Mesothelial cell of epicardium (in vitro differentiated cells): ENCODE results near the gene ZRANB1. TPM values are rescaled to one million over a fixed set of nuclear protein-coding genes. Genes with fewer than 3 reads are reported as not detected.

Source experiments
- DNase-seq, 2 experiments: peaks; one replicate each; pipeline ENCODE4 v3.0.0; 2021; ENCODE audit warnings: low spot score in 2 of 2; ENCODE audit not compliant: unreplicated experiment in 2 of 2
- H3K27ac Mint-ChIP-seq: 2 replicates; pipeline ENCODE4 v1.8.0; 2021; ENCODE audit warnings: mixed read lengths
- H3K27me3 Mint-ChIP-seq: 2 replicates; pipeline ENCODE4 v1.8.0; 2021; ENCODE audit warnings: low read depth, mixed read lengths
- H3K36me3 Mint-ChIP-seq: 2 replicates; pipeline ENCODE4 v1.8.0; 2021; ENCODE audit warnings: mixed read lengths
- H3K4me1 Mint-ChIP-seq: 2 replicates; pipeline ENCODE4 v1.8.0; 2021; ENCODE audit warnings: mixed read lengths
- H3K4me3 Mint-ChIP-seq: 2 replicates; pipeline ENCODE4 v1.8.0; 2021; ENCODE audit warnings: mild to moderate bottlenecking, moderate library complexity, mixed read lengths
- H3K9me3 Mint-ChIP-seq: 2 replicates; pipeline ENCODE4 v1.8.0; 2021; ENCODE audit warnings: mixed read lengths
- CTCF ChIP-seq: fragments of 200-600 bp; sonication (generic); IDR thresholded peaks from one replicate; pipeline ENCODE4 v1.5.0; 2021; ENCODE audit warnings: antibody characterized with exemption; ENCODE audit not compliant: unreplicated experiment
- total RNA-seq: library from RNA; stranded (reverse); gene quantifications from 3 replicates; pipeline ENCODE4 v1.2.1, GENCODE V29; 2021

The ZRANB1 gene
- total RNA-seq, 1 donor from 2014 or later: 30.8 TPM

GRCh38 chr10:125010362-125010761 is 68.4 kb downstream of the ZRANB1 start:
- peak overlapping the region; percentile 41 for H3K27ac Mint-ChIP-seq
- H3K4me3 Mint-ChIP-seq: no peak overlapping the region
- TF ChIP-seq CTCF: no peak
- H3K27me3 Mint-ChIP-seq: no peaks in the 10 kb centered on the region
- H3K4me1 Mint-ChIP-seq: peaks cover 14% of the 10 kb centered on the region
- H3K9me3 Mint-ChIP-seq: no peaks in the 10 kb centered on the region
- H3K36me3 Mint-ChIP-seq: peaks cover 10% of the 10 kb centered on the region
- DNase-seq: no peak

GRCh38 chr10:125011171-125011925 is 69.4 kb downstream of the ZRANB1 start:
- no peak for TF ChIP-seq CTCF
- no peak overlapping the region for H3K4me3 Mint-ChIP-seq
- H3K9me3 Mint-ChIP-seq: no peaks in the 10 kb centered on the region
- DNase-seq: no peak
- peak overlapping the region; percentile 66 for H3K27ac Mint-ChIP-seq
- H3K4me1 Mint-ChIP-seq: peaks cover 14% of the 10 kb centered on the region
- H3K27me3 Mint-ChIP-seq: no peaks in the 10 kb centered on the region
- H3K36me3 Mint-ChIP-seq: peaks cover 12% of the 10 kb centered on the region

- no peak for DNase-seq
- H3K36me3 Mint-ChIP-seq: peaks cover 17% of the 10 kb centered on the region
- H3K4me1 Mint-ChIP-seq: peaks cover 14% of the 10 kb centered on the region
- no peak overlapping the region for H3K4me3 Mint-ChIP-seq
- no peaks in the 10 kb centered on the region for H3K9me3 Mint-ChIP-seq
- no peak overlapping the region for H3K27ac Mint-ChIP-seq
- no peaks in the 10 kb centered on the region for H3K27me3 Mint-ChIP-seq
- TF ChIP-seq CTCF: no peak
Observed at GRCh38 chr10:125011926-125012705, 70.2 kb downstream of the ZRANB1 start.

GRCh38 chr10:125012851-125013528 is 71.1 kb downstream of the ZRANB1 start:
- no peak overlapping the region for H3K27ac Mint-ChIP-seq
- no peak for DNase-seq
- no peaks in the 10 kb centered on the region for H3K27me3 Mint-ChIP-seq
- H3K4me3 Mint-ChIP-seq: no peak overlapping the region
- no peaks in the 10 kb centered on the region for H3K9me3 Mint-ChIP-seq
- no peak for TF ChIP-seq CTCF
- peaks cover 14% of the 10 kb centered on the region for H3K4me1 Mint-ChIP-seq
- peaks cover 20% of the 10 kb centered on the region for H3K36me3 Mint-ChIP-seq

- no peak for DNase-seq
- no peak overlapping the region for H3K4me3 Mint-ChIP-seq
- H3K36me3 Mint-ChIP-seq: peaks cover 22% of the 10 kb centered on the region
- no peaks in the 10 kb centered on the region for H3K9me3 Mint-ChIP-seq
- H3K27ac Mint-ChIP-seq: no peak overlapping the region
- peaks cover 10% of the 10 kb centered on the region for H3K4me1 Mint-ChIP-seq
- TF ChIP-seq CTCF: no peak
- no peaks in the 10 kb centered on the region for H3K27me3 Mint-ChIP-seq
Observed at GRCh38 chr10:125013529-125013872, 71.6 kb downstream of the ZRANB1 start.
